K562 (cell line): ENCODE data around the gene KAZN. TPM values are rescaled to one million over a fixed set of nuclear protein-coding genes. Genes with fewer than 3 reads are reported as not detected.

Source experiments
- ADNP ChIP-seq: fragments of 200-800 bp; sonication (Bioruptor generic); IDR thresholded peaks from 2 replicates; pipeline ENCODE4 v1.6.1; 2016; ENCODE audit warnings: missing genetic modification characterization, missing compliant biosample characterization
- BMI1 ChIP-seq: fragments of 150-350 bp; IDR thresholded peaks from 2 replicates; pipeline ENCODE4 v1.6.1; 2014; ENCODE audit warnings: low read length
- CBX5 ChIP-seq: IDR thresholded peaks from 2 replicates; pipeline ENCODE4 v1.6.1; 2014; ENCODE audit warnings: low read depth, borderline replicate concordance
- FOXK2 ChIP-seq, 2 experiments: fragments of 450-650 bp; IDR thresholded peaks in 1 of 2; conservative IDR thresholded peaks in 1 of 2; 2 replicates each; pipeline ENCODE4 v1.6.1; 2016; ENCODE audit warnings: low read depth in 2 of 2, mild to moderate bottlenecking in 1 of 2
- FUS ChIP-seq: fragments of 200-400 bp; formaldehyde crosslinking; optimal IDR thresholded peaks from 2 replicates; pipeline ENCODE3; 2017; ENCODE audit warnings: low read depth, low read length
- GATAD2B ChIP-seq: fragments of 450-650 bp; IDR thresholded peaks from 2 replicates; pipeline ENCODE4 v1.6.1; 2017; ENCODE audit warnings: mild to moderate bottlenecking, borderline replicate concordance
- IRF9 ChIP-seq: fragments of 450-650 bp; IDR thresholded peaks from 2 replicates; pipeline ENCODE4 v1.6.1; 2016; ENCODE audit warnings: missing biosample characterization, missing genetic modification characterization
- NFIX ChIP-seq: fragments of 250-450 bp; sonication (Bioruptor Pico); IDR thresholded peaks from 2 replicates; pipeline ENCODE4 v1.4.0; 2020; ENCODE audit warnings: low read depth, mild to moderate bottlenecking, moderate library complexity
- PHB2 ChIP-seq: fragments of 450-650 bp; IDR thresholded peaks from 2 replicates; pipeline ENCODE4 v1.6.1; 2017; ENCODE audit warnings: low read depth
- SLC30A9 ChIP-seq: fragments of 250-450 bp; sonication (Bioruptor Pico); IDR thresholded peaks from 2 replicates; pipeline ENCODE4 v1.8.0; 2022; ENCODE audit warnings: mild to moderate bottlenecking, moderate library complexity
- SMARCA5 ChIP-seq: fragments of 450-650 bp; IDR thresholded peaks from 2 replicates; pipeline ENCODE4 v1.6.1; 2016
- TCF15 ChIP-seq: fragments of 250-450 bp; sonication (Bioruptor Pico); IDR thresholded peaks from 2 replicates; pipeline ENCODE4 v1.8.0; 2022; ENCODE audit warnings: moderate library complexity, mild to moderate bottlenecking, inconsistent platforms
- TRIM24 ChIP-seq, 2 experiments: fragments of 450-650 bp; IDR thresholded peaks; 2 replicates each; pipeline ENCODE4 v1.6.1; 2016
- XRCC5 ChIP-seq: fragments of 200-400 bp; formaldehyde crosslinking; IDR thresholded peaks from 2 replicates; pipeline ENCODE4 v1.6.1; 2017; ENCODE audit warnings: low read depth, mild to moderate bottlenecking, low read length
- ZBTB1 ChIP-seq: sonication (generic); formaldehyde crosslinking; IDR thresholded peaks from 2 replicates; pipeline ENCODE4 v1.8.1; 2023; ENCODE audit warnings: missing genetic modification reagents, low read depth, mild to moderate bottlenecking, borderline replicate concordance
- ZBTB9 ChIP-seq: fragments of 450-650 bp; formaldehyde crosslinking; IDR thresholded peaks from 2 replicates; pipeline ENCODE4 v1.4.0; 2020; ENCODE audit warnings: mild to moderate bottlenecking, moderate library complexity
- ZKSCAN3 ChIP-seq: fragments of 250-450 bp; sonication (Bioruptor Pico); IDR thresholded peaks from 2 replicates; pipeline ENCODE4 v1.4.0; 2020
- ZNF3 ChIP-seq: fragments of 250-450 bp; sonication (Bioruptor Pico); IDR thresholded peaks from 2 replicates; pipeline ENCODE4 v1.5.0; 2021; ENCODE audit warnings: mild to moderate bottlenecking, moderate library complexity
- ZNF395 ChIP-seq: fragments of 200-800 bp; sonication (Bioruptor generic); IDR thresholded peaks from 2 replicates; pipeline ENCODE4 v1.6.1; 2017; ENCODE audit warnings: missing genetic modification characterization, missing compliant biosample characterization
- ZNF668 ChIP-seq: fragments of 250-450 bp; sonication (Bioruptor Pico); IDR thresholded peaks from 2 replicates; pipeline ENCODE4 v1.8.0; 2022; ENCODE audit warnings: mild to moderate bottlenecking, inconsistent platforms
- ZZZ3 ChIP-seq: fragments of 450-650 bp; IDR thresholded peaks from 2 replicates; pipeline ENCODE4 v1.6.1; 2016; ENCODE audit warnings: antibody characterized with exemption, mild to moderate bottlenecking, moderate library complexity
- polyA plus RNA-seq, 8 experiments: library from polyadenylated mRNA; depleted of rRNA in 4 of 8; stranded (reverse) in 5 of 8; unstranded in 3 of 8; fragments of >200 nt; fragmentation: Nextera tagmentation in 2 of 8; fragmentation: Illumina TruSeq in 1 of 8; extraction: Ambion mirVana in 2 of 8; extraction: Trizol in 1 of 8; gene quantifications; 2 replicates each; pipeline versions ENCODE4 v1.2.1 to v1.2.3, GENCODE V29; 2011 to 2014; ENCODE audit warnings: inconsistent platforms in 1 of 8, missing spikeins in 1 of 8
- total RNA-seq, 7 experiments: library from RNA; depleted of rRNA in 6 of 7; stranded (reverse); fragments of >200 nt in 6 of 7; fragmentation: Illumina TruSeq in 2 of 7; extraction: Trizol in 2 of 7; gene quantifications; 2 replicates each; pipeline versions ENCODE4 v1.2.1 to v1.2.3, GENCODE V29; 2011 to 2021; ENCODE audit warnings: low replicate concordance in 1 of 7
- TF ChIP-seq, protein P1 (sequence below): fragments of 250-450 bp; sonication (Bioruptor Pico); IDR thresholded peaks from 2 replicates; pipeline ENCODE4 v1.5.0; 2020; ENCODE audit warnings: mild to moderate bottlenecking, borderline replicate concordance
- TF ChIP-seq, protein P2 (sequence below): fragments of 450-650 bp; IDR thresholded peaks from 2 replicates; pipeline ENCODE4 v1.6.1; 2016; ENCODE audit warnings: low read depth, mild to moderate bottlenecking, moderate library complexity

KAZN gene
- total and polyA plus RNA-seq, 9 of the 15 experiments (the other 6 are each of a cell fraction or from before 2014, with no cell fraction given) = 2.1 to 21.6 (median 5.4) TPM

DNA sequence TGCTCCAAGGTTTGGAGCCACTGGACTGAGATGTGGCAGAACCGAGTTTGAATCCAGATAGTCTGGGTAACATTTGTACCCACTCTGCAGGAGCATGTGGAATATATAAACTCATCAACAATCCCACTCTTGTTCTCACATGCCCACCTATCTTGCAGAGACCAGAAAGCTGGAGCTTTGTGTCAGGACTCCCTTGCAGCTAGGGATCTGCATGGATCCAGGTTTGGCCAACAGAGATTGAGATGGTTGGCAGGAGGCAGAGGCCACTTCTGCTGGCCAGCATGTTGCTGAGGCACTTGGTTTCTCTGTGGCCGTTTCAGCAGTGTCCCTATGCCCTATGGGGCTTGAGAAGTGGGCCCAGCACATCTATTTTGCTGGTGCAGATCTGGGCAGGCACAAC is 208.3 kb downstream of the KAZN start (continued):
- TF ChIP-seq, protein P1, sequence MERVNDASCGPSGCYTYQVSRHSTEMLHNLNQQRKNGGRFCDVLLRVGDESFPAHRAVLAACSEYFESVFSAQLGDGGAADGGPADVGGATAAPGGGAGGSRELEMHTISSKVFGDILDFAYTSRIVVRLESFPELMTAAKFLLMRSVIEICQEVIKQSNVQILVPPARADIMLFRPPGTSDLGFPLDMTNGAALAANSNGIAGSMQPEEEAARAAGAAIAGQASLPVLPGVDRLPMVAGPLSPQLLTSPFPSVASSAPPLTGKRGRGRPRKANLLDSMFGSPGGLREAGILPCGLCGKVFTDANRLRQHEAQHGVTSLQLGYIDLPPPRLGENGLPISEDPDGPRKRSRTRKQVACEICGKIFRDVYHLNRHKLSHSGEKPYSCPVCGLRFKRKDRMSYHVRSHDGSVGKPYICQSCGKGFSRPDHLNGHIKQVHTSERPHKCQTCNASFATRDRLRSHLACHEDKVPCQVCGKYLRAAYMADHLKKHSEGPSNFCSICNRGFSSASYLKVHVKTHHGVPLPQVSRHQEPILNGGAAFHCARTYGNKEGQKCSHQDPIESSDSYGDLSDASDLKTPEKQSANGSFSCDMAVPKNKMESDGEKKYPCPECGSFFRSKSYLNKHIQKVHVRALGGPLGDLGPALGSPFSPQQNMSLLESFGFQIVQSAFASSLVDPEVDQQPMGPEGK = no peak
- TF ChIP-seq ZKSCAN3 = no peak
- no peak for TF ChIP-seq ZBTB9
- TF ChIP-seq SLC30A9 = no peak
- no peak for TF ChIP-seq FUS
- TF ChIP-seq SMARCA5 = no peak
- no peak for TF ChIP-seq FOXK2 (conservative IDR thresholded peaks at IDR 0.05 in 1 of 2, IDR thresholded peaks at IDR 0.05 in 1 of 2; ENCODE audit: low read depth in 2 of 2)
- TF ChIP-seq, protein P2, sequence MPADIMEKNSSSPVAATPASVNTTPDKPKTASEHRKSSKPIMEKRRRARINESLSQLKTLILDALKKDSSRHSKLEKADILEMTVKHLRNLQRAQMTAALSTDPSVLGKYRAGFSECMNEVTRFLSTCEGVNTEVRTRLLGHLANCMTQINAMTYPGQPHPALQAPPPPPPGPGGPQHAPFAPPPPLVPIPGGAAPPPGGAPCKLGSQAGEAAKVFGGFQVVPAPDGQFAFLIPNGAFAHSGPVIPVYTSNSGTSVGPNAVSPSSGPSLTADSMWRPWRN = no peak
- no peak for TF ChIP-seq TCF15 (CRISPR knock-in tag)
- no peak for TF ChIP-seq ZBTB1
- TF ChIP-seq ZNF395 = no peak
- no peak for TF ChIP-seq ADNP (tag)
- no peak for TF ChIP-seq BMI1
- TF ChIP-seq XRCC5 = no peak
- TF ChIP-seq ZNF3 (CRISPR knock-in tag) = no peak
- no peak for TF ChIP-seq ZZZ3
- TF ChIP-seq PHB2 = no peak
- no peak for TF ChIP-seq NFIX
- peak; percentile 98 for TF ChIP-seq CBX5
- TF ChIP-seq GATAD2B = no peak
- TF ChIP-seq ZNF668 (CRISPR knock-in tag) = no peak
- TF ChIP-seq IRF9 (tag) = no peak
- peak; percentile 17 to 67; a peak in 2 of 4 replicates for TF ChIP-seq TRIM24 (IDR thresholded peaks at IDR 0.05)
